ENCODE results near the gene TFIP11.

GRCh38 chr22:26461188-26461810, 51.0 kb downstream of the TFIP11 start:
- no peak for TF ChIP-seq POLR2A (IDR thresholded peaks at IDR 0.05; ENCODE audit: low read depth, low read length)
- TF ChIP-seq POLR2AphosphoS5 (IDR thresholded peaks at IDR 0.05; ENCODE audit: low read depth, low read length) = no peak
- no peak for TF ChIP-seq TAF1 (IDR thresholded peaks at IDR 0.05; ENCODE audit: borderline replicate concordance, low read depth, low read length)
